Renal cortical epithelial cell (primary cell): ENCODE measurements around the gene GPC5. TPM values are rescaled to one million over a fixed set of nuclear protein-coding genes. Genes with fewer than 3 reads are reported as not detected.
"Not testable (repeated sequence)": the region's sequence is repeated elsewhere in the genome, so short reads cannot be mapped to it uniquely, and the experiment has no call there.

Experiments
- DNase-seq: peaks from one replicate; pipeline ENCODE4 v3.0.0-alpha.2; 2011; ENCODE audit warnings: low read depth
- total RNA-seq: library from RNA; depleted of rRNA; stranded (reverse); fragments of >200 nt; gene quantifications from 2 replicates; pipeline ENCODE4 v1.2.3, GENCODE V29; 2014

Gene GPC5
- total RNA-seq, 1 donor from 2014 or later: 0.75 TPM

DNA sequence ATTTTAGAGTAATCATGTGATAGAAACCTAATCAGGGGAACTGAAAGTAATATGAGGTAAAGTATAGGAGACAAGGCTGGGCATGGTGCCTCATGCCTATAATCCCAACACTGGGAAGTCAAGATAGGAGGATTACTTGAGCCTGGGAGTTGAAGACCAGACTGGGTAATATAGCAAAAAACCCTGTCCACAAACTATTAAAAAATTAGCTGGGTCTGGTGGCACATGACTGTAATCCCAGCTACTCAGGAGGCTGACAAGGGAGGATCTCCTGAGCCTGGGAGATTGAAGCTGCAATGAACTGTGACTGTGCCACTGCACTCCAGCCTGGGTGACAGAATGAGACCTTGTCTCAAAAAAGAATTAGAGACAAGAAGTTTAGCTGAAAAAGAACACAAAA lies 469.9 kb downstream of the GPC5 start:
- DNase-seq: no peak

DNA sequence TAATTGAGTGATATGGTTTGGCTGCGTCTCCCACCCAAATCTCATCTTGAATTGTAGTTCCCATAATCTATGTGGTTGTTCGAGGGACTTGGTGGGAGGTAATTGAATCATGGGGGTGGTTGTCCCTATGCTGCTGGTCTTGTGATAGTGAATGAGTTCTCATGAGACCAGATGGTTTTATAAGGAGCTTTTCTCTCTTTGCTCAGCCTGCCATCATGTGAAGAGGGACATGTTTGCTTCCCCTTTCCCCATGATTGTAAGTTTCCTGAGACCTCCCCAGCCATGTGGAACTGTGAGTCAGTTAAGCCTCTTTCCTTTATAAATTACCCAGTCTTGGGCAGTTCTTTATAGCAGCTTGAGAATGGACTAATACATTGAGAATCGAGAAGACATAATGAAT lies 480.1 kb downstream of the GPC5 start:
- no peak for DNase-seq

DNA sequence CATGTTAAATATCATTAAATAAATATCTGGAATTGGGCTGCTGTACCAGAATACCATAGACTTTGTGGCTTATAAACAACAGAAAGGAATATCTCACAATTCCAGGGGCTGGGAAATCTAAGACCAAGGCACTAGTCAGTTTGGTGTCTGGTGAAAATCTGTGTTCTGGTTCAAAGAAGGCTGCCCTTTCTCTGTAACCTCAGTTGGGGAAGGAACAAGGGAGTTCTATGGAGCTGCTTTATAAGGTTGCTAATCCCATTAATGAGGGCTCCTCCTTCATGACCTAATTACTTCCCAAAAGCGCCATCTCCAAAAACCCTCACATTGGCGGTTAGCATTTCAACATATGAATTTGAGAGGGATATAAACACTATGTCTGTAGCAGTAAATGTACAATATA lies 480.9 kb downstream of the GPC5 start:
- DNase-seq: no peak

GRCh38 chr13:91882918-91883317 lies 484.5 kb downstream of the GPC5 start:
- DNase-seq: peak; percentile 59

DNA sequence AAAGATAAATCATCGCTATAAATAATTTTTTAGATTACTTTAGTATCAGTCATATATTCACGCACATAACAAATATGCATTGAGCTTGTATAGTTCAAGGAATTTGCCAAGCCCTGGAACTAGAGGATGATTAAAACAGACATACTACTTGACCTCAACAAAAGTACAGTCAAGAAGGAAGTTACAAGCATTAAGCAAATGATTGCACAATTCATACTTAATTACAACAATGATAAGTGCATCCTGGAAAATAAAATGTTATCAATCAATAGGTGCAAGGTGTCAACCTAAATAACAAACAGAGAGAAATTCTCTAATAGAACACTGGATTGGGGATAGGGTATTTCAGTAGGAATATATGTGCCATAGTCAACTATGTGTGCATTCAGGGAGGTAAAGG lies 491.2 kb downstream of the GPC5 start:
- DNase-seq: no peak

GRCh38 chr13:91891141-91891540 lies 492.7 kb downstream of the GPC5 start:
- DNase-seq: no peak

DNA sequence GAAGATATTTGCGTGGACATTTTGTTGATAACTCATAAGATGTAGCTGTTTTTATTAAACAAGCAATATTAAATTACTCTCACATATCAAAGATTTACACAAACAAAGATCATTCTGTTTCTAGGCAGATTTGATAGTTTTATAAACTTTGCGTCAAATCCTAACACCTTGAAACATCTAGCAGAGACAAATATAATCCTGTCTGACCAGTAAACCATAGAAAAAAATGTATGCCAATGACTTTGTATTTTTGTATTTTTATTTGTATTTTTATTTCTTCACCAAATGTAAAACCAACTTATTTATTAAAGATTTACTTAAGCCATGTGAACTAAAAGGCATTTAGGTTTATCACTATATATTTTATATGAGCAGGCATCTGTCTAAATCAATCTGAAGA lies 494.6 kb downstream of the GPC5 start:
- no peak for DNase-seq

- DNase-seq: peak; percentile 7
Observed at GRCh38 chr13:91894316-91894715, 495.9 kb downstream of the GPC5 start.

GRCh38 chr13:91896547-91896946 lies 498.1 kb downstream of the GPC5 start:
- DNase-seq: peak; percentile 11

GRCh38 chr13:91898986-91899385 lies 500.6 kb downstream of the GPC5 start:
- DNase-seq: not testable (repeated sequence)

- no peak for DNase-seq
Observed at GRCh38 chr13:91902291-91902690, 503.9 kb downstream of the GPC5 start.

DNA sequence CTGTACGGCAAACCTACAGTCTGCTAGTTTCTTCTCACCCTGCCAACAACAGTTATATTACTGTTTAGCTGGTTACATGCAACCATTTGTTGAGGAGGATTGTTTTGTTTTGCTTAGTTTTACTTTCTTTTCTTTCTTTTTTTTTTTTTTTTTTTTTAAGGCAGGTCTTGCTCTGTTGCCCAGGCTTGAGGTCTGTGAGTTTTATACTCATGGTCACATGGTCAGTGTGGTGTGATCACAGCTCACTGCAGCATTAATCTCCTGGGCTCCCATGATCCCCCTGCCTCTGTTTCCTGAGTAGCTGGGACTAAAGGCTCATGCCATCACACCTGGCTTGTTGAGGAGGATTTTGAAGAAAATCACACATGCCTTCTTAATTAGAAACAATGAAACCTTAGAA lies 505.6 kb downstream of the GPC5 start:
- peak; percentile 81 for DNase-seq

DNA sequence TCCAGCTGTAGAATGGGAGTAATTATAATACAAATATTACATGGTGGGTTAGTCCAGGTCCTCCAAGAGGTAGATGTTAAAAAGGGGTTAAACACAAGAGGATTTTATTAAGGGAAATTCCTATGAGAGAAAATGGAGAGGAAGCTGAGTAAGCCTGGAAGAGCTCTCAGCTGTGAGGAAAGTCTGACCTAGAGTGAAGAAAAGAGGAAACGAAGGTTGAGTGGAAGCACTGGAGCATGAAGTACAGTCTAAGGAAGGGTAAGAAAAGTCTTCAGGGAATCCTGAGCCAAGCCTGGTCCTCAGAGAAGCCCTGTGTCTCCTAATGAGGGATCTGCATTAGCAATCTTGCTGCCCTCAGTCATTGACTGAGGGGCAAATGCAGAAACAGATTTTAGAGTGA lies 506.2 kb downstream of the GPC5 start:
- peak; percentile 80 for DNase-seq

GRCh38 chr13:91907398-91907797 lies 509.0 kb downstream of the GPC5 start:
- no peak for DNase-seq

DNA sequence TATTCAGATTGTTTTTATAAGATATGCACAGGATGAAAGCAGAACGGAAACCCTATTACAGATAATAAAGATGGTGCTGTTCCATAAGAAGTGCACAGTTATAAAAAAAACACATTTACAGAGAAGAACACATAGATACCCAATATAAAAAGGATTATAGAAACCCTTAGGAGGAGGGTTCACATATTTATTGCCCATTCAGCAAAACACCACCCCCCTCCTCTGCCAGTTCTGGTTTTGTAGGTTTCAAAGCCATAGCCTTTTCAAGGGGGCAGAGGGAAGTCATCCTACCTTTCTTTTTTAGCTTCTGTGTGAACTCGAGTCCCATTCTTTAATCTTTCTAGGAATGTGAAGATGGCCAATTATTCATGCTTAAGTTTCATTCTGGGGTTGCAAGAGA lies 511.2 kb downstream of the GPC5 start:
- no peak for DNase-seq

DNA sequence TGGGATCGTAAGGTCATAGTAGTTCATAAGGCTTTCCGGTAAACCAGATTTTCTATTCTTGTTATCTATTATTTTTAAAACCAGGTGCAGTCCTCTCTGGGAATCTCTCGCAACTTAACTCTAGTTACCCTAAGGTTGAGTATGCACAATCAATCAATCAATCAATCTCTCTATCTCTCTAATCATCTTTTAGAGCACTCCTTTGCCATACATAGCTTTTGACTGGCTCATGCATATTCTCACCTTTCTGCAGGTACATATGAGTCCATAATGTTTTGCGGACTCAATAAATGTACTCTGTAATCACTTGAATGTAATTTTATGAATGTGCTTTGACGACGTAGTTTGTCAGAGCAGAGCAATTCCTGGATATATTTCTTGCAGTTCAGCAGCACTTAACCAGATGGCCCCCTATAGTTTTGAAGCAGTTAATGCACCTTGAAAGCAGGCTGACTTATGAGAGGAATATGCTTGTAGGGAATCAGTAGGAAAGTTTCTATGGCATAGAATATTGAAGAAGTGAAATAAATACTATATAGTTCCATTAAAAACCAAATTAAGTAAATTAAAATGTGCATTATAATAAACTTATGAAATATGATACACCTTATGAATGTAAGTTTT lies 524.7 kb downstream of the GPC5 start:
- peak; percentile 27 for DNase-seq

- no peak for DNase-seq
Observed at GRCh38 chr13:91930687-91931086, 532.3 kb downstream of the GPC5 start.

GRCh38 chr13:91934354-91934753 lies 535.9 kb downstream of the GPC5 start:
- DNase-seq: no peak

DNA sequence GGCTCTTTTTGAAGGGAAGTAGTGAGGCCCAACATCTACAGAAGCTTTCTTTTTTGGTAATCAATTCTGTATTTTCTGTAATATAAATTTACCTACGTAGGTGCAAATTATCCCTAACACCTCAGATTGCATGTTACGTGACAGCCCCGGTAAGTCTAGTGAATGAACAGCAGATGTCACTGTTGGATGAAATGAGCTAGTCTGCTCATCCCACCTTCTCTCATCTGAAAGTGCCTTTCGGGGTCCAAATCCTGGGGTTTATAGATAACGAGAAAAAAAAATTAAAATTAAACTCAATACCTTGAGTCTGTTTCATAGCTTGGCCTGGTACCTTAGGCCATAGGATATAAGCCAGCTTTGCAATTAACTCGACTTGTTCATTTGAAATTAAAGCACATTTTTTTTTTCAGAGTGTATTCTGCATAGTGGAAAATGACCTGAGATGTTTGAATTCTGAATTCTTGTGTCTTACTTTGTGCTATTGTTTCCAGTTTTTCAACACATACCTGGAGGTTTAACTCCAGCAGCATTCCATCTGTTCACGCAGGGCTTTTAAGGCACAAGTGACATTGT lies 548.2 kb downstream of the GPC5 start:
- DNase-seq: peak; percentile 43

- no peak for DNase-seq
Observed at GRCh38 chr13:91948736-91949135, 550.3 kb downstream of the GPC5 start.

DNA sequence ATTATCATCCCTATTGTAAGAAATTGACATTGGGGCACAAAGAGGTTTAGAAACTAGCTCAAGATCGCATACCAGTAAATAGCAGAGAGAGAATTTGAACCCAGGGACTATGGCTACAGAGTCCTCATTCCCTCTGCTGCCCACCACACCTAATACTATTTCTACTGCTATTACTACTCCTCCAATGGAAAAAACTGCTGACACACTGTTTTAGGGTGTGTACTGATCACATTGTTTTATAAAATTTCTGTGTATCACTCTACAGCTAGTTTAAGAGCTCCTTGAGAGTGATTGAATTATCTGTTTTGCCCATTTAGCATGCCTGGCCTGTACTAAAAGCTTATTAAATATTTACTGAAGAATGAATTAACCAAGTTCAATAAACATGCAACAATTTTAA lies 552.4 kb downstream of the GPC5 start:
- no peak for DNase-seq

GRCh38 chr13:91955546-91956355 lies 557.3 kb downstream of the GPC5 start:
- DNase-seq: no peak

GRCh38 chr13:91960947-91961346 lies 562.5 kb downstream of the GPC5 start:
- DNase-seq: no peak
